ENCODE results near the gene IL34. TPM values are rescaled to one million over a fixed set of nuclear protein-coding genes. Genes with fewer than 3 reads are reported as not detected.

Gene IL34
- total RNA-seq, 1 donor from 2014 or later: 20.0 TPM

GRCh38 chr16:70700101-70701020 lies 54.0 kb downstream of the IL34 start:
- peak; percentile 99 for DNase-seq (ENCODE audit: low read depth)

- DNase-seq (ENCODE audit: low read depth): peak; percentile 94
Measured at GRCh38 chr16:70701036-70701435, 54.7 kb downstream of the IL34 start.

- peak; percentile 92 for DNase-seq (ENCODE audit: low read depth)
Measured at GRCh38 chr16:70701596-70701995, 55.2 kb downstream of the IL34 start.

GRCh38 chr16:70701998-70702397 lies 55.6 kb downstream of the IL34 start:
- DNase-seq (ENCODE audit: low read depth): no peak

DNA sequence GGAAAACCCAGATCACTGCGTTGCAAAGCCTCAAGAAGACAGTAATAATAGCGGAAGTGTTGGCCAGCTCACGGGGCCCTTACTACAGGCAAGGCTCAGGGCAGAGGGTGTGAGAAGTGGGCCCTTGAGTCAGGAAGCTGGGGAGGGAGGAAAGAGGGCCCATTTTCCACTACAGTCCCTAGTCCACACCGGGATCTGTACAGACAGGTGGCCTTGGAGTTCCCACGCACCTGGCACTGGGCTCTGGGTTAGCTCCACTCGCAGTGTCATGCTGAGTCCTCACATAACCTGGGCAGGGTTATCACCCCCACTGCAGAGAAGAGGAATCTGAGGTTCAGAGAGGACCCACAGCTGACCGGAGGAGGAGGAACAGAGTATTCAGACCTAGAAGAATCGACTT lies 56.3 kb downstream of the IL34 start:
- DNase-seq (ENCODE audit: low read depth): no peak

DNA sequence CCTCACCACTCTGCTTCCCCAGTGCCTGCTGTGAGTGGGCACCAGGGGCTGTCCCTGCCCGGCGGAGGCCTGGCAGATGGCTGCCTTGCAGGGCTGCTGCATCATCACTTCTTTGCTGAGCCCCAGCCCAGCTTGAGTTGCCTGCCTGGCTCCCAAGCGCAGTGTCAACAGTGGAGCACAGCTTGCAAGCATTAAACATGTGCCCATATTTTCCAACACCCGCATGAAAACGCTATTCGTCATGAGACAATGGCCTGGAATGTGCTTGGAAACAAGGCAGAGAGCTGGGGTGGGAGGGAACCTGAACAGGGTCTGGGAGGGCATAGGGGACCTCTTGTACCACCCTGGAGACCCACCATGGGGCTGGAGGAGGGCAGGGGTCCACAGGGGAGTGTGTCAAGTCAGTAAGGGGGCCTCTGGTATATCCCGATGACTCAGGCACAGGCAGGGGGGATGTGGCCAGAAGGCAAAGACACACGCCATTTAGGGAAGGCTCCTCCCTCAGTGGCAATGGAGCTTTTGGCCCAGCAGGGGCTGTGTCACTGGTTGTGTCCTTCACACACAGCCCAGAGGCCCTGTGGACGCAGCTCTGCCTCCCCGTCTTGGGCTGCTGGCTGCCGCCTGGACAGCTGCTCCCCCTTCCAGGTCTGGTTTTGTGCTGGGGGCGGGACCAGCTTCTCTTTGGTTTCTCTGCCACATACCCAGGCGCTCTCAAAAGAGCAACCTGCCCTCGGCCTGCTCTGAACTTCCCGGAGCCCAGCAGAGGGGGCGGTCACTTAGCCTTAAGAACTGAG lies 56.9 kb downstream of the IL34 start:
- DNase-seq (ENCODE audit: low read depth): peak; percentile 99

- peak; percentile 33 for DNase-seq (ENCODE audit: low read depth)
Measured at GRCh38 chr16:70703835-70704381, 57.5 kb downstream of the IL34 start.

GRCh38 chr16:70704586-70704985 lies 58.2 kb downstream of the IL34 start:
- peak; percentile 65 for DNase-seq (ENCODE audit: low read depth)

- DNase-seq (ENCODE audit: low read depth): peak; percentile 61
Measured at GRCh38 chr16:70705056-70705455, 58.7 kb downstream of the IL34 start.

GRCh38 chr16:70706948-70707465 lies 60.6 kb downstream of the IL34 start:
- peak; percentile 41 for DNase-seq (ENCODE audit: low read depth)

GRCh38 chr16:70708366-70709246 lies 62.2 kb downstream of the IL34 start:
- peak; percentile 63 for DNase-seq (ENCODE audit: low read depth)

- DNase-seq (ENCODE audit: low read depth): no peak
Measured at GRCh38 chr16:70709457-70709856, 63.1 kb downstream of the IL34 start.

- no peak for DNase-seq (ENCODE audit: low read depth)
Measured at GRCh38 chr16:70709942-70710341, 63.6 kb downstream of the IL34 start.

Other genes with a start within 250 kb of the IL34 start
- 14.4 and 16.5 TPM in 2 replicates for gene ST3GAL2, start 207.5 kb upstream of the IL34 start, total RNA-seq
- gene FCSK, start 192.0 kb upstream of the IL34 start, total RNA-seq: 11.4 and 16.8 TPM in 2 replicates
- gene COG4, start 123.0 kb upstream of the IL34 start, total RNA-seq: 63.1 and 88.9 TPM in 2 replicates
- gene SF3B3, start 122.7 kb upstream of the IL34 start, total RNA-seq: 115 and 133 TPM in 2 replicates
- gene MTSS2, start 39.5 kb downstream of the IL34 start, total RNA-seq: 170 and 234 TPM in 2 replicates
- gene VAC14, start 154.6 kb downstream of the IL34 start, total RNA-seq: 74.0 and 75.7 TPM in 2 replicates

Data from myocyte (in vitro differentiated cells).